GM18951 (cell line): ENCODE results near the gene PCDHGA1.

Source experiments
- POLR2A ChIP-seq: IDR thresholded peaks from 4 replicates; pipeline ENCODE4 v1.6.1; 2011; ENCODE audit warnings: mild to moderate bottlenecking; ENCODE audit not compliant: insufficient read length, insufficient read depth; ENCODE audit errors: extremely low read depth
- in situ Hi-C: fragments of 300-500 bp; cut with MboI; formaldehyde crosslinking; loops from one replicate; pipeline ENCODE4 v1.12.0; 2022; ENCODE audit warnings: low sequenced_read_pairs, mixed read lengths, inconsistent platforms; ENCODE audit not compliant: unreplicated experiment

PCDHGA1 gene

DNA sequence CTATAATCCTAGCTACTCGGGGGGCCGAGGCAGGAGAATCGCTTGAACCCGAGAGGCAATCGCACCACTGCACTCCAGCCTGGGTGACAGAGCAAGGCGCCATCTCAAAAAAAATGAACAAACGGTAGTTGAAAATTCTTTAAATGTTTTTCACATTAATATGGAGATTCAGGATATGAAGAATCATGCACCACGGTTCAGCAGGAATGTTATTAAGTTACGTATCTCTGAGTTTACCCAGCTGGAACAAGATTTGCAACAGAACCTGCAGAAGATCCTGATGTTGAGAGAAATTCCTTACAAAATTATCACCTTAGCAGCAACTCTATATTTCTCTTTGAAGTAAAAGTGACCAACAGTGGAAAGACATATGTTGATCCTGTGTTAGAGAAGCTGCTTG, 110.0 kb downstream of the PCDHGA1 start:
- TF ChIP-seq POLR2A = no peak
- in situ Hi-C loops = no loop called here

DNA sequence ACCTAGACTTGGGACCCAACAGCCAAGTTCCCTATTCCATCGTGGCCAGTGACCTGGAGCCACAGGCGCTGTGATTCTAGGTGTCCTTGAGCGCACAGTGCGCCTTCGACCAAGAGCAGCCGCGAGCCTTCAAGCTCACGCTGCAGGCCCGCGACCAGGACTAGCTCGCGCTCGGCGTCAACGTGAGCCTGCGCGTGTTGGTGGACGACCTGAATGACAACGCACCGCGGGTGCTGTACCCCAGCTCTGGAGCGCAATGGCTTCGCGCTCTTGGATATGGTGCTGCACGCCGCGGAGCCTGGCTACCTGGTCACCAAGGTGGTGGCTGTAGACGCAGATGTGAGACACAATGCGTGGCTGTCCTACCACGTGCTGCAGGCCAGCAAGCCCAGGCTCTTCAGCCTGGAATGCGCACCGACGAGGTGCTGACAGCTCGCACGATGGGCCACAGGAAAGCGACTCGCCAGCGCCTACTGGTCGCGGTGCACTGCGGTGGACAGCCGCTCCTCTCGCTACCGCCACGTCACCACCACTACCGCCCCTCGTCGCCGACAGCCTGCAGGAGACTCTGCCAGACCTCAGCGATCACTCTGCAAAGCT, 111.4 kb downstream of the PCDHGA1 start:
- TF ChIP-seq POLR2A = no peak
- in situ Hi-C loops = no loop called here

DNA sequence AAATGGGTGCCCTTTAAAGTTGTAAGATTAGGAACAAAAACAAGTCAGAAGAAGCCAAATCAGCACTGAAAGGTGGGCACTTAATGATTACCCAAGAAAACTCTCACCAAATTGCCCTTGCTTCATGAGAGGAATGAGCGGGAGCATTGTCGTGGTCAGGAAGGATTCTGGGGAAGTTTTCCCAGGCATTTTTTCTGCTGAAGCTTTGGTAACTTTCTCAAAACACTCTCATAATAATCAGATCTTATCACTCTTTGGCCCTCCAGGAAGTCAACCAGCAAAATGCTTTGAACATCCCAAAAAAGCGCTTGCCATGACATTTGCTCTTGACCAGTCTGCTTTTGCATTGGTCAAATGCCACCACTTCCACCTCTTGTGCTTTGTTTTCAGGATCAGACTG, 135.0 kb downstream of the PCDHGA1 start:
- in situ Hi-C loops = no loop called here
- TF ChIP-seq POLR2A = no peak

DNA sequence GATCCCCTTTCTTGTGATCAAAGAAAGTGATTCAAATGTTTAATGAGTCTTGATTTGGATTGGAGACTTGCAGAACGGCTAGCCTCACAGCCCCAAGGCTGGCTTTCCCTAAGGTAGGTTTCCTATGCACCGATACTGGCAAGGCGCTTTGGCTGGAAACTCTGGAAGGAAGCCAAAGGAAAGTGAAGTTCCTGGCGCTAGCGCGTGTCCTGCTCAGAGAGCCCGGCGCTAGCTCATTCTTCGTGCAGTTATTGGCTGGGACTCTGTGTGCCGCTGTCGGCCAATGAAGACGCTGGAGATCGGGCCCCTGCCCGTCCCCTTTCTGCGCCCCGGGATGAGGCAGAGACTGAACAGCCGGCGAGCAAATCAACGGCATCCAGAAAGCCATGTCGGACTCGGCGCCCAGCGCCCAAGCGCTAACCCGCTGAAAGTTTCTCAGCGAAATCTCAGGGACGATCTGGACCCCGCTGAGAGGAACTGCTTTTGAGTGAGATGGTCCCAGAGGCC, 145.4 kb downstream of the PCDHGA1 start, which contains the start of gene PCDHGC3:
TSS of gene PCDHGC3 (plus strand) at position 342 of the 507 bp plus-strand sequence. CDS start at position 493, 151 bp downstream.
- peak; percentile 25 for TF ChIP-seq POLR2A
- in situ Hi-C loops = no loop called here

DNA sequence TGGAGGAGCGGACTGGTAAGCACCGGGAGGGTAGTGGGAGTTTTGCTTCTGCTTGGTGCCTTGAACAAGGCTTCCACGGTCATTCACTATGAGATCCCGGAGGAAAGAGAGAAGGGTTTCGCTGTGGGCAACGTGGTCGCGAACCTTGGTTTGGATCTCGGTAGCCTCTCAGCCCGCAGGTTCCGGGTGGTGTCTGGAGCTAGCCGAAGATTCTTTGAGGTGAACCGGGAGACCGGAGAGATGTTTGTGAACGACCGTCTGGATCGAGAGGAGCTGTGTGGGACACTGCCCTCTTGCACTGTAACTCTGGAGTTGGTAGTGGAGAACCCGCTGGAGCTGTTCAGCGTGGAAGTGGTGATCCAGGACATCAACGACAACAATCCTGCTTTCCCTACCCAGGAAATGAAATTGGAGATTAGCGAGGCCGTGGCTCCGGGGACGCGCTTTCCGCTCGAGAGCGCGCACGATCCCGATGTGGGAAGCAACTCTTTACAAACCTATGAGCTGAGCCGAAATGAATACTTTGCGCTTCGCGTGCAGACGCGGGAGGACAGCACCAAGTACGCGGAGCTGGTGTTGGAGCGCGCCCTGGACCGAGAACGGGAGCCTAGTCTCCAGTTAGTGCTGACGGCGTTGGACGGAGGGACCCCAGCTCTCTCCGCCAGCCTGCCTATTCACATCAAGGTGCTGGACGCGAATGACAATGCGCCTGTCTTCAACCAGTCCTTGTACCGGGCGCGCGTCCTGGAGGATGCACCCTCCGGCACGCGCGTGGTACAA, 146.0 kb downstream of the PCDHGA1 start:
- in situ Hi-C loops = no loop called here

DNA sequence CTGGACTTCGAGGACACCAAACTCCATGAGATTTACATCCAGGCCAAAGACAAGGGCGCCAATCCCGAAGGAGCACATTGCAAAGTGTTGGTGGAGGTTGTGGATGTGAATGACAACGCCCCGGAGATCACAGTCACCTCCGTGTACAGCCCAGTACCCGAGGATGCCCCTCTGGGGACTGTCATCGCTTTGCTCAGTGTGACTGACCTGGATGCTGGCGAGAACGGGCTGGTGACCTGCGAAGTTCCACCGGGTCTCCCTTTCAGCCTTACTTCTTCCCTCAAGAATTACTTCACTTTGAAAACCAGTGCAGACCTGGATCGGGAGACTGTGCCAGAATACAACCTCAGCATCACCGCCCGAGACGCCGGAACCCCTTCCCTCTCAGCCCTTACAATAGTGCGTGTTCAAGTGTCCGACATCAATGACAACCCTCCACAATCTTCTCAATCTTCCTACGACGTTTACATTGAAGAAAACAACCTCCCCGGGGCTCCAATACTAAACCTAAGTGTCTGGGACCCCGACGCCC, 146.8 kb downstream of the PCDHGA1 start:
- TF ChIP-seq POLR2A = no peak
- in situ Hi-C loops = no loop called here

More for the DNA sequence above, 146.0 kb downstream of the PCDHGA1 start:
- no peak for TF ChIP-seq POLR2A

DNA sequence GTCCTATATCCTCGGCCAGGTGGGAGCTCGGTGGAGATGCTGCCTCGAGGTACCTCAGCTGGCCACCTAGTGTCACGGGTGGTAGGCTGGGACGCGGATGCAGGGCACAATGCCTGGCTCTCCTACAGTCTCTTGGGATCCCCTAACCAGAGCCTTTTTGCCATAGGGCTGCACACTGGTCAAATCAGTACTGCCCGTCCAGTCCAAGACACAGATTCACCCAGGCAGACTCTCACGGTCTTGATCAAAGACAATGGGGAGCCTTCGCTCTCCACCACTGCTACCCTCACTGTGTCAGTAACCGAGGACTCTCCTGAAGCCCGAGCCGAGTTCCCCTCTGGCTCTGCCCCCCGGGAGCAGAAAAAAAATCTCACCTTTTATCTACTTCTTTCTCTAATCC, 147.5 kb downstream of the PCDHGA1 start:
- in situ Hi-C loops = no loop called here
- no peak for TF ChIP-seq POLR2A

DNA sequence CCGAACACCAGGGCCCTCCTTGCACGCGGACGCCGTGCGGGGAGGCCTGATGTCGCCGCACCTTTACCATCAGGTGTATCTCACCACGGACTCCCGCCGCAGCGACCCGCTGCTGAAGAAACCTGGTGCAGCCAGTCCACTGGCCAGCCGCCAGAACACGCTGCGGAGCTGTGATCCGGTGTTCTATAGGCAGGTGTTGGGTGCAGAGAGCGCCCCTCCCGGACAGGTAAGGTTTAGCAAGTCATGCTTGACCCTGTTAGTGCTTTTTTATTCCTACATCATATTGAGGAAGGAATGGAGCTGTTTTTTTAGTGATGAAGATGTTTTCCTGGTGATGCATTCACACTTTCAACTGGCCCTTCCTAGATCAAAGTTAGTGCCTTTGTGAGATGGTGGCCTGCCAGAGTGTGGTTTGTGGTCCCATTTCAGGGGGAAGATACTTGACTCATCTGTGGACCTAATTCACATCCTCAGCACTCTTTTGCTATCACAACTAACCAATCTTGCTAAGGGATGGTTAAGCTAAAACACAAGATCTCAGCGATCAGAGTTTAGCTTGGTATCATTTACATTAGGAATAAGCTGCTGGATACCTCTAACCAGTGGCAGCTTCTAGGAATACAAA, 148.1 kb downstream of the PCDHGA1 start:
- in situ Hi-C loops = no loop called here
- TF ChIP-seq POLR2A = no peak

DNA sequence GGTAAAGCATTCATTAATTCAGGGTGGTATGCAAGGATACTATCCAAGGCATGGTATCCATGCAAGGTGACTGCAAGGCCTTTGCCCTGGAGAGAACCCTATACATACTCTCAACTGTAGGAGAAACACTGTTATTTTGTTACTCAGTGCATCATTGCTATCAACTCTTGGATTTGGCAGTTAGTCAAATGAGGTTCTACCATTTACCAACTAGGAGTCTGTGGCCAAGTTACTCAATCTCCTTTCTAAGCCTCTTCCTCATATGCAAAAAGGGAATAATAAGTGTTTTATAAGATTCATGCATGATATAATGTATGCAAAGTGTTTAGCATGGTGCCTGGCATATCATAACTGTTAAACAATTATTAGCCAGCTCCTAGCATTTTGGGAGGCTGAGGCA, 149.5 kb downstream of the PCDHGA1 start:
- in situ Hi-C loops = no loop called here
- TF ChIP-seq POLR2A = no peak

DNA sequence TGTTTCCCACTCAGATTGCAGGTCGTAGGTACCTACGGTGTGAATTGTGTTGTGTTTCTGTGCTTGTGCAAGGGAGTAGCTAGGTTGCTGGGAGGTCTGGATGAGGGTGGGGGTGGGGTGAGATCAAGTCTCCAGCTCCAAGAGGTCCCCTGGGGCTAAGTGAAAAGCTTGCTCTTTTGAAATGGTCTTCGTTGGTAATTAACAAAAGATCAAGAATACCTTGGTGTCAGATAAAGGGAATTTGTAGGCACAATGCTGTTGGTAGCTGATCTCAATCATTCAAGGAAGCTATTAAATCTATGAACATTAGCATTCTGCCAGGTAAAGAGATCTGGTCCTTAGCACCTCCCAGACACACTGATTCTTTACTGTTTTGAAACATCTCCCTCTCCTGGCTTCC, 153.6 kb downstream of the PCDHGA1 start:
- TF ChIP-seq POLR2A = no peak
- in situ Hi-C loops = no loop called here

DNA sequence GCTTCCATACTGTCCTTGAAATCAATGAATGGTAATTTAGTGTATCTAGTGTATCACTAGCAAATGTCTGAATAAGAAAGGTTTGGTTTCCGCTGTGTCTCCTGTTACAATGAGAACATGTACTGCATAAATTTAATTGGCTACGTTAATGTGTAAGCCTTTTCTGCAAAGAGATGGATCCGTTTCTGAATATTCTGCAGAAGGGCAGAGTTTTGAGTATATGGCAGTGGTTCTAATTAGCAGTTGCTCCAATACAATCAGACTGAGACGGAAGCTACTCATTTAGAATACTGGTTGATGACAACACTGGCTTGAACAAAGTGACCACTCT, 154.0 kb downstream of the PCDHGA1 start:
- in situ Hi-C loops = no loop called here
- no peak for TF ChIP-seq POLR2A

DNA sequence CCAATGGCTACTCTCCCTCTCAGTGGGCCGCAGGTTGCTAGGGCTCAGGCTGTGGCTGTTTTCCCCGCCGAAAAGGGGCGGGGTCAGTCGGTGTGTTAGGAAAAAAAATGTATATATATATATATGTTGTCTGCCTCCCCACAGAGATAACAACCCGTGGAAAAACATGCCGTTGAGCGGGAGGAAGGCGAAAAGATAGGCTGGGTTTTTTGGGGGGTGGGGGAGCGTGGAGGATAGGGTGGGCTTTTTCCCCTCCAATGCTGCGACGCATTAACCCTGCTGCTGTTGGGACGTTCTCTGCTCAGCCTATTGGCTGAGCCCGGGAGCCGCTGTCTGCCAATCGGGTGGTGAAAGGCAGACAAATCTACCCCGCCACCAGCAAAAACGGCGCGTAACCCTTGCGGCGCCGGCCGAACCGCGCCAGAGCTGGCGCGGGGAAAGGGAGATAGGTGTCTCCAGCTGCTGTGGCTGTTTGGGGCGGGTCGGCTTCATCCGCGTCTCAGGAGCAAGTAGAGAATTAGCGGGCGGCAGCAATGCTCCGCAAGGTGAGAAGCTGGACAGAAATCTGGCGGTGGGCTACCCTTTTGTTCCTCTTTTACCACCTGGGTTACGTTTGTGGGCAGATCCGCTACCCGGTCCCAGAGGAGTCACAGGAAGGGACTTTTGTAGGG, 154.5 kb downstream of the PCDHGA1 start, which contains the start of gene PCDHGC4:
TSS of gene PCDHGC4 (plus strand) at position 390 of the 671 bp plus-strand sequence. CDS start at position 534, 144 bp downstream.
- no peak for TF ChIP-seq POLR2A
- in situ Hi-C loops = no loop called here

DNA sequence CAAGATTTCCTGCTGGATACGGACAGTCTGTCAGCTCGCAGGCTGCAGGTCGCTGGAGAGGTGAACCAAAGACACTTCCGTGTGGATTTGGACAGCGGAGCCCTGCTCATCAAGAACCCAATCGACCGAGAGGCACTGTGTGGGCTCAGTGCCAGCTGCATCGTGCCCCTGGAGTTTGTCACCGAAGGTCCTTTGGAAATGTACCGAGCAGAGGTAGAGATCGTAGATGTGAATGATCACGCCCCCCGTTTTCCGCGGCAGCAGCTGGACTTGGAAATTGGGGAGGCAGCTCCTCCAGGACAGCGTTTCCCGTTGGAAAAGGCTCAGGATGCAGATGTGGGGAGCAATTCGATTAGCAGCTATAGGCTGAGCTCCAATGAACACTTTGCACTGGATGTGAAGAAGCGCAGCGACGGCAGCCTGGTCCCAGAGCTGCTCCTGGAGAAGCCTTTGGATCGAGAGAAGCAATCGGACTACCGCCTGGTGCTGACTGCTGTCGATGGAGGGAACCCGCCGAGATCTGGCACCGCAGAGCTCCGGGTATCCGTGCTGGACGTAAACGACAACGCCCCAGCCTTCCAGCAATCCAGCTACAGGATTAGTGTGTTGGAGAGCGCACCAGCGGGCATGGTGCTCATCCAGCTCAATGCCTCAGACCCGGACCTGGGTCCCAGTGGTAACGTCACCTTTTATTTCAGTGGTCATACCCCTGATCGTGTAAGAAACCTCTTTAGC, 155.2 kb downstream of the PCDHGA1 start:
- TF ChIP-seq POLR2A = no peak
- in situ Hi-C loops = no loop called here

DNA sequence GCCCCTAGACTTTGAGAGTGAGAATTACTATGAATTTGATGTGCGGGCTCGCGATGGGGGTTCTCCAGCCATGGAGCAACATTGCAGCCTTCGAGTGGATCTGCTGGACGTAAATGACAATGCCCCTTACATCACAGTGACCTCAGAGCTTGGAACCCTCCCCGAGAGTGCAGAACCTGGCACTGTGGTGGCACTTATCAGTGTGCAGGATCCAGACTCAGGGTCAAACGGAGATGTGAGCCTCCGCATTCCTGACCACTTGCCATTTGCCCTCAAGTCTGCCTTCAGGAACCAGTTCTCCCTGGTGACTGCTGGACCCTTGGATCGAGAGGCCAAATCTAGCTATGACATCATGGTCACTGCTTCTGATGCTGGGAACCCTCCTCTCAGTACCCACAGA, 155.8 kb downstream of the PCDHGA1 start:
- TF ChIP-seq POLR2A = no peak
- in situ Hi-C loops = no loop called here
